Ammon's horn (tissue), 1 donor: ENCODE measurements around the gene USP9Y.
A peak's percentile ranks its signal among the peaks of the same experiment; 100 is the strongest.
"Not testable (repeated sequence)": the region's sequence is repeated elsewhere in the genome, so short reads cannot be mapped to it uniquely, and the experiment has no call there.

Experiments
- DNase-seq: peaks from one replicate; pipeline ENCODE4 v3.0.0-alpha.2; 2016; ENCODE audit warnings: low spot score

USP9Y gene, protein sequence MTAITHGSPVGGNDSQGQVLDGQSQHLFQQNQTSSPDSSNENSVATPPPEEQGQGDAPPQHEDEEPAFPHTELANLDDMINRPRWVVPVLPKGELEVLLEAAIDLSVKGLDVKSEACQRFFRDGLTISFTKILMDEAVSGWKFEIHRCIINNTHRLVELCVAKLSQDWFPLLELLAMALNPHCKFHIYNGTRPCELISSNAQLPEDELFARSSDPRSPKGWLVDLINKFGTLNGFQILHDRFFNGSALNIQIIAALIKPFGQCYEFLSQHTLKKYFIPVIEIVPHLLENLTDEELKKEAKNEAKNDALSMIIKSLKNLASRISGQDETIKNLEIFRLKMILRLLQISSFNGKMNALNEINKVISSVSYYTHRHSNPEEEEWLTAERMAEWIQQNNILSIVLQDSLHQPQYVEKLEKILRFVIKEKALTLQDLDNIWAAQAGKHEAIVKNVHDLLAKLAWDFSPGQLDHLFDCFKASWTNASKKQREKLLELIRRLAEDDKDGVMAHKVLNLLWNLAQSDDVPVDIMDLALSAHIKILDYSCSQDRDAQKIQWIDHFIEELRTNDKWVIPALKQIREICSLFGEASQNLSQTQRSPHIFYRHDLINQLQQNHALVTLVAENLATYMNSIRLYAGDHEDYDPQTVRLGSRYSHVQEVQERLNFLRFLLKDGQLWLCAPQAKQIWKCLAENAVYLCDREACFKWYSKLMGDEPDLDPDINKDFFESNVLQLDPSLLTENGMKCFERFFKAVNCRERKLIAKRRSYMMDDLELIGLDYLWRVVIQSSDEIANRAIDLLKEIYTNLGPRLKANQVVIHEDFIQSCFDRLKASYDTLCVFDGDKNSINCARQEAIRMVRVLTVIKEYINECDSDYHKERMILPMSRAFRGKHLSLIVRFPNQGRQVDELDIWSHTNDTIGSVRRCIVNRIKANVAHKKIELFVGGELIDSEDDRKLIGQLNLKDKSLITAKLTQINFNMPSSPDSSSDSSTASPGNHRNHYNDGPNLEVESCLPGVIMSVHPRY (N-terminal part only)

DNA sequence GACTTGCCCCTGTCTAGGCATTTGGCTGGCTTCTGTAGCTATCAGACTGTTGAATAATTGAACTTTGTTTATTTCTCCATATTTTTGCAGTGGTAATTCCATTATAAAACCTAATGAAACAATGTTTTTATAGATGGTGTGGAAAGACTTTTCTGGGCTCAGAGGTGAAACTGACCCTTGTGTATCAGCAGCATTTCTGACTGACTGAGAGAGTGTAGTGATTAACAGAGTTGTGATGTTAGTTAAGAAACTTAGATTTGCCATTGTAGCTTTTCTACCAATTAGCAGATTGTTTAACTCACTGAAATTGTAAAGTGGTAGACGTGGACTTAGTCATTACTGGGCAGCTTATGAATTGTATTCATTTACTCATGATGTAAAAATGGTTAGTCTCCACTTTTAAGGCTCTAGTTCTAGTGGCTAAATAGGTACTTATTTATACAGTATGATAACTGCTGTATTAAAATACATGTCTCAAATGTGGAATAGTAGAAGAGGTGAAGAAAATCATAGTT lies at the start of gene USP9Y:
Gene USP9Y, plus strand, starts transcription at position 51 of the 515 bp plus-strand sequence. CDS start 8,217 bp downstream, outside the sequence.
- no peak for DNase-seq

DNA sequence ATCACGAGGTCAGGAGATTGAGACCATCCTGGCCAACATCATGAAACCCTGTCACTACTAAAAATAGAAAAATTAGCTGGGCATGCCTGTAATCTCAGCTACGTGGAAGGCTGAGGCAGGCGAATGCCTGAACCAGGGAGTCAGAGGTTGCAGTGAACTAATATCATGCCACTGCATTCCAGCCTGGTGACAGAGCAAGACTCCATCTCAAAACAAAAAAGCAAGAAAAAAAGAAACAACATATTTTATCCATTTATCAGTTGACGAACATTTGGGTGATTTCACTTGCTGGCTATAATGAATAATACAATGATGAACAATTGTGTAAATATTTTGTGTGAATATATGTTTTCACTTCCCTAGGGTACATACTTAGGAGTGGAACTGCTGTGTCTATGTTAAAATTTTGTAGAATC lies 49.4 kb upstream of the USP9Y start:
- DNase-seq, result no peak

DNA sequence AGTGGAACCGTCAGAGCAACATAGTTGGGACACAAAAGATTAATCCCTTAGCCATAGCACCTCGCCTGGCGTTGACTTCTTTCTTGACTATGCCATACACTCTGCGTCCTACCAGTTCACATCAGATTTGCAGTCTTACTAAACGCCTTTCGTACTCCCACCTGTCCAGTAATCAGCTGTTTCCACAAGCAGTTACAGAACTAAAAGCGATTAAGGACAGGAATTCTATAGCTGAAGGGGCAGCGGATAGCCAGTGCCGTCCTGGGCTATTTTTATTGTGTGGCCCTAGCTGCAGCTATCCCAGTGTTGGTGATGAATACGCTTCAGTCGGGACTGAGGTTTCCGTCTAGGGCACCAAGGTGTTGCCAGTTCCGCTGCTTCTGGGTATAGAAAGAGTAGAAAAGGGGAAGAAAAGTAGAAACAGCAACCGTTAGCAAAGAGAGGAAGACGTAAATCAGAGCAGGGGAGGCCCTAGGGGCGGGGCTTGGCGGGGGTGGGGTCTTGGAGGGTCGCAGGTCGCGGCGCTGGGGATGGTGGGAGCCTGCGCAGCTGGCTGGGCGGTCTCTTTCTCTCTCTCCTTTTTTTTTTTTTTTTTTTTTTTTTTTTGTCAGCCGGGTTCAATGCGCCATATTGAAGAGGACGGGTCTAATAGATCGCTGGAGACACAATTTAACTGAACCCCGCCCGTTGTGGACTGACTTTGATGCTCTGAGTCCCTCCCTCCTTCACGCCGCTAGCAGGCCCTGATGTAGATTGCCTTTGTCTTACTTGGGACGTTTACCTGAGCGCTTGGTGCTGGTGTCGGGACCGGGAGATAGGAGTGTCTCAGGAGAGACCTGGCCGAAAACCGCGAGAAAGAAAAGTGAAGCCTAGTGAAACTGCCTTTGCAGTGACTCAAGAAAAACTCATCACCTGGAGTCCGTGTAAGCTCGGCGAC lies 39.0 kb upstream of the USP9Y start:
- DNase-seq, result peak; percentile 65

DNA sequence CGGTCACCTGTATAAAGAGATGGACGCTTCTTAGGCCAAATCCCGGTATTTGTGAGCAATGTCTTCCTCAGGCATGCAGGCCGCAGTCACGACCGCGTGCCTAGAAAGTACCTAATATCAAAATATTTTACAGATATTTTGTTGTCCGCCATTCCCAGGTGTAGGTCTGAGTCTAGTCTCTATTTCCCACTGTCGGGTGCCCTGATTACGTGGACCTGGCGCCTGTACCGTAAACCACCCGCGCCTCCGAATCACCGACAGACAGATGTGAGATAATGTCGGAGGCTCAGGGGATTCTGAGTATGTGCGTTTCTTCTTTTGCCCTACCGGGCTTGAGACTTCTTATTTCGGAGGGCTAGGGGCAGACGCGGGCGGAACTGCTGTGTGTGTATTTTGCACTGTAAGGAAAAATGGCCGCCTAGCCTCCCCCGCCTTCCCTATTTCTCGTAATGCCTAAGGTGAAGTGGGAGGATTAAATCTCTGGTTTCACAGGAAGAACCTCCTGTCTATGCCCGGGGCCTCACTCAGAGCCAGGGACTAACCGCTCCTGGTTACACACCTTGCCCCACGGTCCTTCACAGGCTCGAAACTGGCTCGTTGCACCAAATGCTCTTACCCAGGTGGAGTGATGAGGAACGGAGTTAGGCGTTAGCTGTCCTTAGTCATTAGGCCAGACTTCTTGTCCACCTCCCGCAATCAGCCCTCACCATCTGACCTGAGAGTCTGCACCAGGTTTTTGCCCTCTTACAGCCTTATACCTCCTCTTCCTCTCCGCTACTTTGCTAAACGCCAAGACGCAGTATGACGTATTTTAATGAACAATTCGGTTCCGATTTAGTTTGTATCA lies 38.1 kb upstream of the USP9Y start:
- peak; percentile 28 for DNase-seq

DNA sequence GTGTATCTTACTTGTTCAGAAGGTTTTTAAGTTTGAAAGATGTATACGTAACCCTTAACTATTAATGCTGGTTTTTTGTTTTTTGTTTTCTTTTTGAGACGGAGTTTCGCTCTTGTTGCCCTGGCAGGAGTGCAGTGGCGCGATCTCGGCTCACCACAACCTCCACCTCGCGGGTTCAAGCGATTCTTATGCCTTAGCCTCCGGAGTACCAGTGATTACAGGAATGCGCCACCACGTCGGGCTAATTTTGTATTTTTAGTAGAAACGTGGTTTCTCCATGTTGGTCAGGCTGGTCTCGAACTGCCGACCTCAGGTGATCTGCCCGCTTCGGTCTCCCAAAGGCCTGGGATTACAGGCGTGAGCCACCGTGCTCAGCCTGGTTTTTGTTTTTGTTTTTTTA lies 37.2 kb upstream of the USP9Y start:
- not testable (repeated sequence) for DNase-seq

DNA sequence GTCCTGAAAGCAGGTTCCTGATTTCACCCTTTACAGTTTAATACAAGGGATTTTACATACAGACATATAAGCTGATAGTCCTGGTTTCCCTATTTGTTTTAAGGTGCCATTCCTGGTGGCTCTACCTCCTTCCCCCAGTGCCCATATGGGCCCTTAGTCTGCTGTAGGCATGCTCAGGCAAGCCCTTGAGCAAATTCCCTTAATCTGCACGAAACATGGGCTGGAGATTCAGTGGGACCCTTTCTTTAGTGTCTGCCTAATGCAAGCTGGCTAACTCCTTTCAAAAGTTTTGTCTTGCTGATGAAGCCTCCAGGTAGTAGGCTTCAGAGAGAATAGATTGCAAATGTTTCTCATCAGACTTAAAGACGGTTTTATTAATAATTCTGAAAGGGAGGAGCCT lies 22.9 kb upstream of the USP9Y start:
- no peak for DNase-seq

DNA sequence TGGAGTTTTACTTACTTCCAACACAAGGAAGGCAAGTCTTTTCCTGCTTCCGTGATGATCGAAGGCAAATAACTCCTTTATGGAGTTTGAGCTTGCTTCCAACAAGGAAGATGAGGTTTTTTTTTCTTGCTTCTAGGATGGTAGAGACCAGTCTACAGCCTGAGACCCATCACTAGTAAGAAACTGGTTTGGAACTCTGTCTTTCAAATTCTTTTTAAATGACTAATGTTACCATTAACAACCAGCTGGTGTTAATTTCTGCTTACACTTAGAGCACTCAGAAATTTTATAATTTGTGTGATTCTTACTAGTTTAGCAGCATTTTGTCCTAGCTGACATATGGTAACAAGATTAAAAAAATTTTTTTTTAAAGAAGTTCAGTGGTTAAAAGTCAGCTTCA lies 19.5 kb upstream of the USP9Y start:
- DNase-seq, result no peak

DNA sequence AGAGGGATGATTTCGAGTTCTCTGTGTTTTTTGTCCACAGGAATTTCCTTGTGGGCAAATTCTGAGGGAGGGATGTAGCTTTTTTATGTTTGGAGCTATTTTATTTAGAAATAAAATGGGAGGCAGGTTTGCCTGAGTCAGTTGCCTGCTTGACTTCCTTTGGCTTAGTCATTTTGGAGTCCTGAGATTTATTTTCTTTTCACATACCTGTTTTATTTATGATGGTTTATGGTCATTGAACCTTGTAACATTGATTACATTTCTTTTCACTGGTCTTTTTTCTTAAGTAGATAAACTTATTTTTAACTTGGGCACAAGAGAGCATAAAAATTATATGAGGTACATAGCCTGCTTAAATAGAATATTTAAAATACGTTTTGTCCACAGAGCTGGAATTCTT lies 12.7 kb upstream of the USP9Y start:
- no peak for DNase-seq

DNA sequence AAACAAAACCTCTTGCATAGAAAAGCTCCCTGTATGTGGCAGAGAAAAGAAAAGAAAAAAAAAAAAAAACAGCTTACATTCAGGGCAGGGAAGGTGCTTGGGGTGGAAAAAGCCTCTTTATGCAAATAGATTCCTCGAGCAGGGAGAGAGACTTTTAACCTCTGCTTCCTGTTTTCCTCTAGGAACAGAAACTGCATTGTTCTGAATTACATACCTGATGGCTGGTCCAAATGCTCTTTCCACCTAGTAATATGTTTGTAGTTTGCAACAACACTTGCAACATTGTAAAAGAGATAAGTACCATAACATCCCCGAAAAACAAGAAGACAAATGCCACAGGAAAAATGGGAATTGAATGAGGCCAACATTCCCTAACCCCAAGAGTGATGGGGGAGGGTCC lies 944 bp upstream of the USP9Y start:
- no peak for DNase-seq

DNA sequence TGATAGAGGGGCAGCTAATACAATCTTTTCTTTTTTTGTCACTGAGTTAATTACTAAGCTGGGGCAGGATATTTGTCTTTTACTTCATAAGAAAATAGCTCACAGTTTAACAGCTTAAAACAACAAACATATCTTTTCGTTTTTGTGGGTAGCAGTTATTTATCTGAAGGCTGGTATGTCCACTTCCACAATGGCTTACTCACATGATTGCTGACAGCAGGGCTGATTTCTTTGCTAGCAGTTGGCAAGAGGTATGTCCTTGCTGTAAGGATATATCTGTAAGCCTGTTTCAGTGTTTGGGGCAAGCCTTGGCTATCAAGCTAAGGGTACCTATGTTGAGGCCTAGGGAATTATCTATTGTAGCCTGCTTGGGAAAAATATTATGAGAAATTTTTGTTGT lies 1.1 kb downstream of the USP9Y start:
- no peak for DNase-seq

DNA sequence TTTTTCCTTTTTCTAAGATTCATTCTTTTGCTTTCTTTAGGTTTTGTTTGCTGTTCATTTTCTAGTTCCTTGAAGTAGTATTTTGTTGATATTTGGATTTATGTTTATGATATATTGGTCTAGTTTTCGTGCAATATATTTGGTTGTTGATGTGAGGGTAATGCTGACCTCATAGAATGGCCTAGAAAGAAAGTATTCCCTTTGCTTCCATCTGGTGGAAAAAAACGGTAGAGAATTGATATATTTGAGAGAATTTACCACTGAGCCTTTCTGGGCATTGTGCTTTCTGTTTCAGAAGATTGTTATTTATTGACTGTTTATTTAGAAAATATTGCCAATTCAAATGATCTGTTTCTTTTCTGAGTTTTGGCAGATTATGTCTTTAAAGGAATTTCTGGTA lies 9.4 kb downstream of the USP9Y start:
- DNase-seq, result no peak

DNA sequence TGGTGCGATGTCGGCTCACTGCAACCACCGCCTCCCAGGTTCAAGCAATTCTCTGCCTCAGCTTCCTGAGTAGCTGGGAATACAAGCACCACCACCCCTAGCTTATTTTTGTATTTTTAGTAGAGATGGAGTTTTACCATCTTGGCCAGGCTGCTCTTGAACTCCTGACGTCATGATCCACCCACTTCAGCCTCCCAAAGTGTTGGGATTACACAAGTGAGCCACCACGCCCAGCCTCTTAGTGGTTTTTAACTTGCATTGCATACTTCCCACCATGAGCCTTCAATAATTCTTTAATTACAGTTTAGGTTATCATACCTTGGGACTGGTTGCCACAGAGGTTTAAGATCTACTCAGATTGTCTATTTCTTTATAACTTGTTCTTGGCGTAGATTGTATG lies 14.3 kb downstream of the USP9Y start:
- no peak for DNase-seq

DNA sequence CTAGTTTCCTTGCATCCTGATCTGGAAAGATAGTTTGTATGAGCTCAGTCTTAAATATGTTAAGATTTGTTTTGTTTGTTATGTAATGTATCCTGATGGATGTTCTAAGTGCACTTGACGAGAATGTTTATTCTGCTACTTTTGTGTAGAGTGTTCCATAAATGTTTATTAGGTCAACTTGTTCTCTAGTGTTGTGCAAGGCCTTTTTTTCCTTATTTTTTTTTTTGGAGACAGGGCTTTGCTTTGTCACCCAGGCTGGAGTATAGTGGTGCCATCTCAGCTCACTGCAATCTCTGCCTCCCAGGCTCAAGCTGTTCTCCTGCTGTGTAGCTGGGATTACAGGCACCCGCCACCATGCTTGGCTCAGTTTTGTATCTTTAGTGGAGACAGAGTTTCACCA lies 28.7 kb downstream of the USP9Y start:
- peak; percentile 2 for DNase-seq

DNA sequence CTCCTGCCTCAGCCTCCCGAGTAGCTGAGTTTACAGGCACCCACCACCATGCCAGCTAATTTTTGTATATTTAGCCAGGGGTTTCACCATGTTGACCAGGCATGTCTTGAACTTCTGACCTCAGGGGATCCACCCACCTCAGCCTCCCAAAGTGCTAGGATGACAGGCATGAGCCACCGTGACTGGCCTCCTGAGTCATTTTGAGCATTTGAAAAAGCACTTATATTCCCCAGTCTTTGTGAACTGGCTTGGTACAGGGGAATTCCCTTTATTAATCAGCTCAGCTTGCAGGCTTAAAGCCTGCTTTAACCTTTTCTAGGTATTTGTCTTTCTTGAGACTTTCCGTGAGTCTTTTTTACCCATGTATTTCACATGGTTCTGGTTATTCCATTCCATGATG lies 32.6 kb downstream of the USP9Y start:
- DNase-seq, result no peak

DNA sequence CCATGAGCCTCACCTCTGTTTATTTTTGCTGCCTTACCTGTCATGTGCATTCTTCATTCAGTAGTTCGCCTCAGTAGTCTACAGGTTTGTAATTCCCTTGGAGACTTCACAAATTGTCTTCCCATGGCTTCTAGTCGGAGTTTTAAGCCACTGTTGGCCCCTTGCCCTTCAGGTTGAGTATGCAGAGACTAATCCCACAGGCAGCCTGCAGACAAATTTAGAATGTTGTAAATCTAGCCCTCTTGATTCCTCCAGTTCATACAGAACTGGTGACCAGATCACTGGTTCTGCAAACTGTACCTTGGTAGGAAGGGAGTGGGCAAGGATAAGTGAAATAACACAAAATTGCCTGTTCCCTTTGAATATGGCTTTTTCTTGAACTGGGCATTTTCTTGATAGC lies 33.0 kb downstream of the USP9Y start:
- DNase-seq, result no peak

DNA sequence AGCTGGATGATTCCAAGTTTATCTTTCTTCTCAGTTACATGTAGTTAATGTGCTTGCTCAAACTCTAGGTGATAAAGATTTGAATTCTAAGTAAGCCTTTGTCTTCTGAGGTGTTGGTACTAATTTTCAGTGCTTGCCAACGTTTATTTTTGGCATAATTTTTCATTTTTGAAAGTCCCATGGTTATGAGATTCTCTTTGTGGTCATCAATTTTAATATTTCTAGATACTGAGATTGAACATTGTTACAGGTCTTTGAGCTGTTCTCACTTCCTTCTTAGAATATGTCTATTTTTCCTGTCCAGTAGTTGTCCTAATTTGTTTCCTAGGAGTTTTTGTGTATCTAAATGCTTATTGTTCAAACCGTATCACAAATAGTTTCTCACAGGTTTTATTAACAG lies 40.4 kb downstream of the USP9Y start:
- DNase-seq, result no peak

DNA sequence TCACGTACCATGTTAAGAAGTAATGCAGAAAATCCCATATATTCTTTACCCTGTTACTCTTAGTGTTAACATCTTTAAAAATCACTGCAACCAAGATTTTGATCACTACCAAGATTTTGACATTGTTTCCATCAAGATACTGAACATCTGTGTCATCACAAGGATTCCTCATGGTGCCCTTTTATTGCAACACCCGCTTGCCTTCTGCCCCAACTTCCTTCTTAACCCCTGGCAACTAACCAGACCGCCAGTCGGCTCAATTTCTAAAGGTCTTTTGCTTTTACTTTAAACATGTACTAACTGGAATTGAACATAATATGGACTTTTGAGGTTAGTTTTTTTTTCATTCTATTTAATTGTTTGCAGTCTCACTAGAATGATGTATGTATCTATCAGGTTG lies 41.7 kb downstream of the USP9Y start:
- DNase-seq, result no peak

DNA sequence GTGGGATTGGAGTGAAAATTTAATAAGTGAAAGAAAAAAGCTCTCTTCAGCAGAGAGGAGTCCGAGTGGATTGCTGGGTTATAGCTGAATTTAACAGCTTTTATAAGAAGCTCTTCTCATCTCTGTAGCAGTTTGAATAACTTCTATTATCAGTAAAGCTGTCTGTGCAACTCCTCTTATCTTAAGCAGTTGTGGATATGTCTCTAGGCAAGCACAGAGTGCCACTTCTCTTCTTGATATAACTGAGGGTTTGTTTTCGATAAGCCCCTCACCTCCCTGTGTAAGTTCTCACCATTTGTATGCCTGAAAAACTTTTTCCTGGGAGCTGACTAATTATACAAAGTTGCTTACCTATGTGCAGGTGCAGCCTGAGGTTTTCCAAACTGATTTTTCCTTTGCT lies 43.1 kb downstream of the USP9Y start:
- DNase-seq, result no peak

DNA sequence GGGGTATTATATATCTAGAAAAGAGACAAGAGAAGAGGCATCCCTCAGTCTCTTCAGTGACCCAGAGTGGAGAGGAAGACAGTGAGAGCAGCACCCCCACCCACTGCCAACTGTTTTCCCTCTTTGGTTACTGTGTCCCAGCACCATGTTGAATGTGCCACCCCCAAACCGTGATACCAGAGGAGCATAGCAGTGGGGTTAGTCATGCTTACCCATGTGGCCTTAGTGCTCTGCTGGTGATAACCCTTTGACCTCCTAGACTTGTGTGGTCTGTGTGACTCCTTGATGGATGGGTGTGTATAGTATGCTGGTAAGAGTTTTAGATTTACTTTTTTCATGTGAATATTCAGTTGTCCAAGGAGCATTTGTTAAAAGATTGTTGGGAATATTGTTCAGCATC lies 48.3 kb downstream of the USP9Y start:
- no peak for DNase-seq

DNA sequence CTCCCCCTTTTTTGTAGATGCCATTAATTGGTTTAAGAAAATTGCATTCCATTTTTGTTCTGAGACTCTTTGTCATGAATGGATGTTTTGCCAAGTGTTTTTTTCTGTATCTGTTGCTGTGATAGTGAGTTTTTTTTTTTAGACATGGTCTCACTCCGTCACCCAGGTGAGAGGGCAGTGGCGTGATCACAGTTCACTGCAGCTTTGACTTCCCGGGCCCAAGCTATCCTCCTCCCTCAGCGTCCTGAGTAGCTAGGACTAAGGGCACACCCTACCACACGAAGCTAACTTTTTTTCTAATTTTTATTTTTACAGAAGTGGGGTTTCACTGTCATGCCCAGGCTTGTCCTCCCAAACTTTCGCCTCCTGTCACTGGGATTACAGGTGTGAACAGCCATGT lies 51.8 kb downstream of the USP9Y start:
- no peak for DNase-seq

DNA sequence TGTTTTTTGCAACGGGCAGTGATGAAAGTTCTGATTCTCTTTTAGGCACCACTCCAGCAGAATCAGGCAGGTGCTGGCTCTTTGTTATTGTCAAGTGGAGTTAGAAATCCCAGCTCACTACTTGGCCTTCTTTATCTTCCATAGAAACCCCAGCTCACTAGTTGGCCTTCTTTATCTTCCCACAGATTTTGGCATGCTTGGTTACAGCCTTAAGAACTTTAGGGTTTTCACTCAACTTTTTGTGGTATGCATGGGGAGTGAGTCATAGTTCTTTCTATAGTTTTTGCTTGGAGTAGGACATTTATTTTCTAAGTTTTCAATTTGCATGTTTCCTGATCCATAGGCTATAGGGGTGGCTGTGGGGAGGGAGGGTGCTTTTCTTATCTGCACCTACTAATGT lies 55.0 kb downstream of the USP9Y start:
- no peak for DNase-seq
